Measurements from ENCODE around the gene ADGRG7. TPM values are rescaled to one million over a fixed set of nuclear protein-coding genes. Genes with fewer than 3 reads are reported as not detected.

The ADGRG7 gene
- total RNA-seq, 1 experiment from 2014 or later, result 51.3 TPM

- Histone ChIP-seq H3K4me3 (no peak overlapping the region), H3K36me3 (peaks cover 92% of the 10 kb centered on the region), H3K9me3 (no peaks in the 10 kb centered on the region), H3K27me3 (no peaks in the 10 kb centered on the region)
- no peak for DNase-seq
Observed at GRCh38 chr3:100732435-100732834, 123.0 kb downstream of the ADGRG7 start.

DNA sequence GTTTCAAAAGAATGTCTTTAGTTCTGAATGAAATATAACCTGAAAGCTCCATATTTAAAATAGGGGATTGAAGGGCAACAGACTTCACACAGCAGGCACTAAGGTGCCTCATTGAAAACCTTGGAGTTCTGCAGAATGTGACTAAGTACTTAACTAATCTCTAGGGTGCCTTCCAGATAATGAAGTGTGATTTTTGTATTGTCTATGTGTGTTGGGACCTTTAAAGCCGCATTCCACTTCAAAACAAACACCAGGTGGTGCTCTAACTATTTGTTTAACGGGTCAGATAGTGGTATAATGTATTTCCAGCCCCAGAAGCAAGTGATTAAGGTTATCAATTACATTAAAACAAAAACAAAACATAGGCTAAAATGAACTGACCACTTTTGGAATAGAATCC lies 127.9 kb downstream of the ADGRG7 start:
- DNase-seq, result no peak
- peaks cover 100% of the 10 kb centered on the region for H3K36me3 ChIP-seq
- no peak overlapping the region for H3K4me3 ChIP-seq
- no peaks in the 10 kb centered on the region for H3K27me3 ChIP-seq
- no peaks in the 10 kb centered on the region for H3K9me3 ChIP-seq

DNA sequence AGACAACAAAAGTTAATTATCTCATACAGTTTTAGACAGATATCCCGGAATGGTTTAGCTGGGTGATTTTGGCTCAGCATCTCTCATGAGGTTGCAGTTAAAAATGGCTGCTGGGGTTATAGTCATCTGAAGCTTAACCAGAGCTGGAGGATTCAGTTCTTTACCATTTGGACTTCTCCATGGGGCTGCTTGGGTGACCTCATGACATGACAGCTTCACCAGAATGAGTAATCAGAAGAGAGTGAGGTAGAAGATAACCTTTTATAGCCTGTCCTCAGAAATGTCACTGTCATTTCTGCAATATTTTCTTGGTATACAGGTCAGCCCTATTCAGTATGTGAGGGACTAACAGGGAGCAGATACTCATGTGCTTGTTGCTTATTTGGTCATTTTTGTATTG lies 130.8 kb downstream of the ADGRG7 start:
- no peaks in the 10 kb centered on the region for H3K9me3 ChIP-seq
- no peak overlapping the region for H3K4me3 ChIP-seq
- no peak for DNase-seq
- H3K27me3 ChIP-seq, result no peaks in the 10 kb centered on the region
- peaks cover 97% of the 10 kb centered on the region for H3K36me3 ChIP-seq

GRCh38 chr3:100743535-100743934 lies 134.1 kb downstream of the ADGRG7 start:
- no peak for DNase-seq

DNA sequence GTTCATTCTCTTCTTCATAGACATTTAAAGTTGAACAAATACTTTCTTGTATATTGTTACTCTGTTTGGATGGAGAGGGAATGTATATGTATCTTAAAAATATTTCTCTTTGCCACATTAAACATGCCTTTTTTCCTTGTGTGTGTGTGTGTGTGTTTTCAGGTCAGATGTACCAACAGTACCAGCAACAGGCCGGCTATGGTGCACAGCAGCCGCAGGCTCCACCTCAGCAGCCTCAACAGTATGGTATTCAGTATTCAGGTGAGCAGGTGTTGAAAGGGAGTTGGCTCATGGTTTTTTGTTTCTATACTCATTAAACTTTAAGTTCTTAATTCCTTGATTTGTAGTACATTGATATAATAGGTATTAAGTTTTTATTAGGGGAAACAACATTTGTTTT lies 135.3 kb downstream of the ADGRG7 start:
- DNase-seq, result no peak
- H3K36me3 ChIP-seq, result peaks cover 96% of the 10 kb centered on the region
- no peaks in the 10 kb centered on the region for H3K27me3 ChIP-seq
- no peaks in the 10 kb centered on the region for H3K9me3 ChIP-seq
- no peak overlapping the region for H3K4me3 ChIP-seq

More at GRCh38 chr3:100743535-100743934, 134.1 kb downstream of the ADGRG7 start:
- no peak overlapping the region for H3K4me3 ChIP-seq
- no peaks in the 10 kb centered on the region for H3K9me3 ChIP-seq
- H3K27me3 ChIP-seq, result no peaks in the 10 kb centered on the region
- H3K36me3 ChIP-seq, result peaks cover 97% of the 10 kb centered on the region

Other genes starting within 250 kb of the ADGRG7 start
- 100 and 143 TPM in 2 replicates for gene TOMM70, start 208.5 kb upstream of the ADGRG7 start, total RNA-seq (2014; rRNA removed; shearing (Covaris generic); ENCODE audit: low replicate concordance)
- gene LNP1, start 208.1 kb upstream of the ADGRG7 start, total RNA-seq (2014; rRNA removed; shearing (Covaris generic); ENCODE audit: low replicate concordance), result 3.5 and 7.8 TPM in 2 replicates
- 57.0 and 70.5 TPM in 2 replicates for gene TMEM45A, start 117.0 kb upstream of the ADGRG7 start, total RNA-seq (2014; rRNA removed; shearing (Covaris generic); ENCODE audit: low replicate concordance)
- 111 and 147 TPM in 2 replicates for gene TFG, start 99.9 kb downstream of the ADGRG7 start, total RNA-seq (2014; rRNA removed; shearing (Covaris generic); ENCODE audit: low replicate concordance)